ENCODE data around the gene GNAS-AS1.
"Not testable (repeated sequence)": the region's sequence is repeated elsewhere in the genome, so short reads cannot be mapped to it uniquely, and the experiment has no call there.

The GNAS-AS1 gene

GRCh38 chr20:58839991-58840747 lies 10.5 kb downstream of the GNAS-AS1 start:
- Histone ChIP-seq H3K27me3 (ENCODE audit: control insufficient read depth, insufficient read depth, low read length) (peaks cover 2% of the 10 kb centered on the region), H3K9ac (ENCODE audit: low read depth, low read length) (peak overlapping the region; percentile 56), H3K9me3 (ENCODE audit: control insufficient read depth, insufficient read depth, low read length) (no peaks in the 10 kb centered on the region), H3K36me3 (ENCODE audit: control insufficient read depth, insufficient read depth, low read length) (peaks cover 33% of the 10 kb centered on the region), H3K4me3 (ENCODE audit: low read depth, low read length) (peak overlapping the region; percentile 52), H3K4me1 (ENCODE audit: control insufficient read depth, insufficient read depth, low read length) (peaks cover 23% of the 10 kb centered on the region)

- Histone ChIP-seq H3K27me3 (ENCODE audit: control insufficient read depth, insufficient read depth, low read length) (peaks cover 2% of the 10 kb centered on the region), H3K9ac (ENCODE audit: low read depth, low read length) (no peak overlapping the region), H3K9me3 (ENCODE audit: control insufficient read depth, insufficient read depth, low read length) (no peaks in the 10 kb centered on the region), H3K4me1 (ENCODE audit: control insufficient read depth, insufficient read depth, low read length) (peaks cover 18% of the 10 kb centered on the region), H3K36me3 (ENCODE audit: control insufficient read depth, insufficient read depth, low read length) (peaks cover 36% of the 10 kb centered on the region), H3K4me3 (ENCODE audit: low read depth, low read length) (peak overlapping the region; percentile 52)
Observed at GRCh38 chr20:58839474-58839874, 11.2 kb downstream of the GNAS-AS1 start.

GRCh38 chr20:58838174-58838573 lies 12.5 kb downstream of the GNAS-AS1 start:
- H3K9ac ChIP-seq (ENCODE audit: low read depth, low read length) = no peak overlapping the region
- peaks cover 11% of the 10 kb centered on the region for H3K4me1 ChIP-seq (ENCODE audit: control insufficient read depth, insufficient read depth, low read length)
- H3K36me3 ChIP-seq (ENCODE audit: control insufficient read depth, insufficient read depth, low read length) = peaks cover 42% of the 10 kb centered on the region
- H3K4me3 ChIP-seq (ENCODE audit: low read depth, low read length) = no peak overlapping the region
- H3K9me3 ChIP-seq (ENCODE audit: control insufficient read depth, insufficient read depth, low read length) = no peaks in the 10 kb centered on the region
- H3K27me3 ChIP-seq (ENCODE audit: control insufficient read depth, insufficient read depth, low read length) = peaks cover 2% of the 10 kb centered on the region

GRCh38 chr20:58837717-58838116 lies 13.0 kb downstream of the GNAS-AS1 start:
- peaks cover 2% of the 10 kb centered on the region for H3K27me3 ChIP-seq (ENCODE audit: control insufficient read depth, insufficient read depth, low read length)
- H3K4me3 ChIP-seq (ENCODE audit: low read depth, low read length) = no peak overlapping the region
- peaks cover 42% of the 10 kb centered on the region for H3K36me3 ChIP-seq (ENCODE audit: control insufficient read depth, insufficient read depth, low read length)
- H3K9ac ChIP-seq (ENCODE audit: low read depth, low read length) = no peak overlapping the region
- H3K4me1 ChIP-seq (ENCODE audit: control insufficient read depth, insufficient read depth, low read length) = peaks cover 10% of the 10 kb centered on the region
- no peaks in the 10 kb centered on the region for H3K9me3 ChIP-seq (ENCODE audit: control insufficient read depth, insufficient read depth, low read length)

GRCh38 chr20:58836616-58837204 lies 14.0 kb downstream of the GNAS-AS1 start:
- Histone ChIP-seq H3K4me1 (ENCODE audit: control insufficient read depth, insufficient read depth, low read length) (peaks cover 3% of the 10 kb centered on the region), H3K4me3 (ENCODE audit: low read depth, low read length) (no peak overlapping the region), H3K9ac (ENCODE audit: low read depth, low read length) (no peak overlapping the region), H3K27me3 (ENCODE audit: control insufficient read depth, insufficient read depth, low read length) (peaks cover 2% of the 10 kb centered on the region), H3K9me3 (ENCODE audit: control insufficient read depth, insufficient read depth, low read length) (no peaks in the 10 kb centered on the region), H3K36me3 (ENCODE audit: control insufficient read depth, insufficient read depth, low read length) (peaks cover 39% of the 10 kb centered on the region)

- Histone ChIP-seq H3K9me3 (ENCODE audit: control insufficient read depth, insufficient read depth, low read length) (no peaks in the 10 kb centered on the region), H3K4me3 (ENCODE audit: low read depth, low read length) (no peak overlapping the region), H3K9ac (ENCODE audit: low read depth, low read length) (no peak overlapping the region), H3K27me3 (ENCODE audit: control insufficient read depth, insufficient read depth, low read length) (no peaks in the 10 kb centered on the region), H3K4me1 (ENCODE audit: control insufficient read depth, insufficient read depth, low read length) (peaks cover 3% of the 10 kb centered on the region), H3K36me3 (ENCODE audit: control insufficient read depth, insufficient read depth, low read length) (peaks cover 30% of the 10 kb centered on the region)
Observed at GRCh38 chr20:58835231-58835630, 15.5 kb downstream of the GNAS-AS1 start.

- Histone ChIP-seq H3K9ac (ENCODE audit: low read depth, low read length) (no peak overlapping the region), H3K36me3 (ENCODE audit: control insufficient read depth, insufficient read depth, low read length) (peaks cover 32% of the 10 kb centered on the region), H3K4me1 (ENCODE audit: control insufficient read depth, insufficient read depth, low read length) (peaks cover under 1% of the 10 kb centered on the region), H3K9me3 (ENCODE audit: control insufficient read depth, insufficient read depth, low read length) (no peaks in the 10 kb centered on the region), H3K27me3 (ENCODE audit: control insufficient read depth, insufficient read depth, low read length) (no peaks in the 10 kb centered on the region), H3K4me3 (ENCODE audit: low read depth, low read length) (no peak overlapping the region)
Observed at GRCh38 chr20:58833921-58834320, 16.8 kb downstream of the GNAS-AS1 start.

GRCh38 chr20:58832457-58832856 lies 18.2 kb downstream of the GNAS-AS1 start:
- no peak overlapping the region for H3K9ac ChIP-seq (ENCODE audit: low read depth, low read length)
- peaks cover 26% of the 10 kb centered on the region for H3K36me3 ChIP-seq (ENCODE audit: control insufficient read depth, insufficient read depth, low read length)
- no peaks in the 10 kb centered on the region for H3K4me1 ChIP-seq (ENCODE audit: control insufficient read depth, insufficient read depth, low read length)
- H3K27me3 ChIP-seq (ENCODE audit: control insufficient read depth, insufficient read depth, low read length) = no peaks in the 10 kb centered on the region
- H3K9me3 ChIP-seq (ENCODE audit: control insufficient read depth, insufficient read depth, low read length) = no peaks in the 10 kb centered on the region
- H3K4me3 ChIP-seq (ENCODE audit: low read depth, low read length) = no peak overlapping the region

GRCh38 chr20:58829531-58829941 lies 21.2 kb downstream of the GNAS-AS1 start:
- H3K36me3 ChIP-seq (ENCODE audit: control insufficient read depth, insufficient read depth, low read length) = peaks cover 28% of the 10 kb centered on the region
- no peaks in the 10 kb centered on the region for H3K4me1 ChIP-seq (ENCODE audit: control insufficient read depth, insufficient read depth, low read length)
- H3K9ac ChIP-seq (ENCODE audit: low read depth, low read length) = no peak overlapping the region
- no peaks in the 10 kb centered on the region for H3K9me3 ChIP-seq (ENCODE audit: control insufficient read depth, insufficient read depth, low read length)
- no peaks in the 10 kb centered on the region for H3K27me3 ChIP-seq (ENCODE audit: control insufficient read depth, insufficient read depth, low read length)
- H3K4me3 ChIP-seq (ENCODE audit: low read depth, low read length) = no peak overlapping the region

- not testable (repeated sequence) for H3K9ac ChIP-seq (ENCODE audit: low read depth, low read length); H3K4me1 ChIP-seq (ENCODE audit: control insufficient read depth, insufficient read depth, low read length); H3K4me3 ChIP-seq (ENCODE audit: low read depth, low read length); H3K9me3 ChIP-seq (ENCODE audit: control insufficient read depth, insufficient read depth, low read length); H3K27me3 ChIP-seq (ENCODE audit: control insufficient read depth, insufficient read depth, low read length)
- peaks cover 25% of the 10 kb centered on the region for H3K36me3 ChIP-seq (ENCODE audit: control insufficient read depth, insufficient read depth, low read length)
Observed at GRCh38 chr20:58828804-58829203, 21.9 kb downstream of the GNAS-AS1 start.

- no peaks in the 10 kb centered on the region for H3K27me3 ChIP-seq (ENCODE audit: control insufficient read depth, insufficient read depth, low read length)
- no peaks in the 10 kb centered on the region for H3K9me3 ChIP-seq (ENCODE audit: control insufficient read depth, insufficient read depth, low read length)
- no peak overlapping the region for H3K9ac ChIP-seq (ENCODE audit: low read depth, low read length)
- no peak overlapping the region for H3K4me3 ChIP-seq (ENCODE audit: low read depth, low read length)
- H3K36me3 ChIP-seq (ENCODE audit: control insufficient read depth, insufficient read depth, low read length) = peaks cover 26% of the 10 kb centered on the region
- no peaks in the 10 kb centered on the region for H3K4me1 ChIP-seq (ENCODE audit: control insufficient read depth, insufficient read depth, low read length)
Observed at GRCh38 chr20:58828136-58828535, 22.6 kb downstream of the GNAS-AS1 start.

- Histone ChIP-seq H3K4me1 (ENCODE audit: control insufficient read depth, insufficient read depth, low read length) (no peaks in the 10 kb centered on the region), H3K36me3 (ENCODE audit: control insufficient read depth, insufficient read depth, low read length) (peaks cover 34% of the 10 kb centered on the region), H3K9me3 (ENCODE audit: control insufficient read depth, insufficient read depth, low read length) (no peaks in the 10 kb centered on the region), H3K9ac (ENCODE audit: low read depth, low read length) (no peak overlapping the region), H3K27me3 (ENCODE audit: control insufficient read depth, insufficient read depth, low read length) (no peaks in the 10 kb centered on the region), H3K4me3 (ENCODE audit: low read depth, low read length) (no peak overlapping the region)
Observed at GRCh38 chr20:58826271-58826670, 24.4 kb downstream of the GNAS-AS1 start.

Measured in iPS-15b (cell line).